ENCODE results near the gene GALC.

- TF ChIP-seq CTCF (IDR thresholded peaks at IDR 0.05; ENCODE audit: insufficient read depth, low read length) (no peak), POLR2AphosphoS5 (IDR thresholded peaks at IDR 0.05; ENCODE audit: low read depth) (no peak), SPI1 (IDR thresholded peaks at IDR 0.05; ENCODE audit: borderline replicate concordance, low read depth) (no peak), REST (IDR thresholded peaks at IDR 0.05; ENCODE audit: insufficient replicate concordance, low read depth) (no peak), GABPA (IDR thresholded peaks at IDR 0.05; ENCODE audit: low read depth) (no peak)
Observed at GRCh38 chr14:87894920-87895319, 98.1 kb downstream of the GALC start.

Data from HL-60 (cell line).